Measurements from ENCODE around the gene SPATA13.

GRCh38 chr13:24172071-24172470, 11.6 kb downstream of the SPATA13 start:
- TF ChIP-seq, protein P1, sequence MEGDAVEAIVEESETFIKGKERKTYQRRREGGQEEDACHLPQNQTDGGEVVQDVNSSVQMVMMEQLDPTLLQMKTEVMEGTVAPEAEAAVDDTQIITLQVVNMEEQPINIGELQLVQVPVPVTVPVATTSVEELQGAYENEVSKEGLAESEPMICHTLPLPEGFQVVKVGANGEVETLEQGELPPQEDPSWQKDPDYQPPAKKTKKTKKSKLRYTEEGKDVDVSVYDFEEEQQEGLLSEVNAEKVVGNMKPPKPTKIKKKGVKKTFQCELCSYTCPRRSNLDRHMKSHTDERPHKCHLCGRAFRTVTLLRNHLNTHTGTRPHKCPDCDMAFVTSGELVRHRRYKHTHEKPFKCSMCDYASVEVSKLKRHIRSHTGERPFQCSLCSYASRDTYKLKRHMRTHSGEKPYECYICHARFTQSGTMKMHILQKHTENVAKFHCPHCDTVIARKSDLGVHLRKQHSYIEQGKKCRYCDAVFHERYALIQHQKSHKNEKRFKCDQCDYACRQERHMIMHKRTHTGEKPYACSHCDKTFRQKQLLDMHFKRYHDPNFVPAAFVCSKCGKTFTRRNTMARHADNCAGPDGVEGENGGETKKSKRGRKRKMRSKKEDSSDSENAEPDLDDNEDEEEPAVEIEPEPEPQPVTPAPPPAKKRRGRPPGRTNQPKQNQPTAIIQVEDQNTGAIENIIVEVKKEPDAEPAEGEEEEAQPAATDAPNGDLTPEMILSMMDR (IDR thresholded peaks at IDR 0.05) = no peak
- no peak for TF ChIP-seq POLR2A (IDR thresholded peaks at IDR 0.05)

All from uterus (tissue), 2 donors.